ENCODE results near the gene ZNF780B. TPM values are rescaled to one million over a fixed set of nuclear protein-coding genes. Genes with fewer than 3 reads are reported as not detected.

Gene ZNF780B
- total and polyA plus RNA-seq, 4 donors: 1.5 to 28.9 (median 11.4) TPM

DNA sequence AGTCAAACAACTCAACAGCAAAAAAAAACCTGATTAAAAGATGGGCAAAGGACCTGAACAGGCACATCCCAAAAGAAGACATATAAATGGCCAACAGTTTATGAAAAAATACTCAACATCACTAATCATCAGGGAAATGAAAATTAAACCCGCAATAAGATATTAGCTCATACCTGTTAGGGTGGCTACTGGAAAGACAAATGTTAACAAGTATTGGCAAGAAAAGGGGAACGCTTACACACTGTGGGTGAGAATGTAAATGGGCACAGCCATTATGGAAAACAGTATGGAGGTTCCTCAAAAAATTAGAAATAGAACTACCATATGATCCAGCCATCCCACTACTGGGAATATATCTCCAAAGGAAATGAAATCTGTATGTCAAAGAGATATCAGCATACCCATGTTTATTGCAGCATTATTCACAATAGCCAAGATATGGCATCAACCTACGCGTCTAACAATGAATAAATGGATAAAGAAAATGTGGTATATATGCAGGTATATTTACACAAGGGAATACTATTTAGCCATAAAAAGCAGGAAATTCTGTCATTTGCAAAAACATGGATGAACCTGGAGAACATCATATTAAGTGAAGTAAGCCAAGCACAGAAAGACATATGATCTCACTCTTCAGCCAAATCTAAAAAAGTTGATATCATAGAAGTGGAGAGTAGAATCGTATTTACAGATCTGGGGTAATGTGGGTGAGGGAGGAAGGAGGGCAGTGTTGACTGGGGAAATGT lies 32.4 kb upstream of the ZNF780B start:
- H3K4me1 ChIP-seq (ENCODE audit: control insufficient read depth in 1 of 2, insufficient read depth in 2 of 2, low read length in 2 of 2): peaks cover 0 to 3% of the 10 kb centered on the region in 2 donors
- H3K27ac ChIP-seq (ENCODE audit: low read depth in 1 of 2, low read length in 2 of 2): no peak overlapping the region
- H3K36me3 ChIP-seq (ENCODE audit: control insufficient read depth in 1 of 2, insufficient read depth in 2 of 2, low read length in 1 of 2): no peaks in the 10 kb centered on the region
- no peaks in the 10 kb centered on the region for H3K9me3 ChIP-seq (ENCODE audit: control insufficient read depth, low read length)
- ATAC-seq (ENCODE audit: low FRiP score) (no peak), DNase-seq (no peak)
- H3K4me3 ChIP-seq (ENCODE audit: low read length in 2 of 2): no peak overlapping the region
- no peaks in the 10 kb centered on the region for H3K27me3 ChIP-seq (ENCODE audit: control insufficient read depth in 1 of 2, insufficient read depth in 2 of 2, low read length in 1 of 2)
- intact Hi-C loops (cut with DNase I): no loop called here
- WGBS, 2 donors: 96 to 97% methylated on average over 5 of the region's 5 CpGs

GRCh38 chr19:40084948-40085347 lies 28.9 kb upstream of the ZNF780B start:
- H3K4me3 ChIP-seq (ENCODE audit: low read length in 2 of 2): no peak overlapping the region
- peaks cover 0 to 3% of the 10 kb centered on the region in 2 donors for H3K4me1 ChIP-seq (ENCODE audit: control insufficient read depth in 1 of 2, insufficient read depth in 2 of 2, low read length in 2 of 2)
- DNase-seq (no peak), ATAC-seq (ENCODE audit: low FRiP score) (no peak)
- peaks cover 4 to 5% of the 10 kb centered on the region in 2 donors for H3K36me3 ChIP-seq (ENCODE audit: control insufficient read depth in 1 of 2, insufficient read depth in 2 of 2, low read length in 1 of 2)
- no peak overlapping the region for H3K27ac ChIP-seq (ENCODE audit: low read depth in 1 of 2, low read length in 2 of 2)
- no peaks in the 10 kb centered on the region for H3K27me3 ChIP-seq (ENCODE audit: control insufficient read depth in 1 of 2, insufficient read depth in 2 of 2, low read length in 1 of 2)
- intact Hi-C loops (cut with DNase I): no loop called here
- 85 to 88% methylated on average over 4 of the region's 4 CpGs for WGBS, 2 donors
- H3K9me3 ChIP-seq (ENCODE audit: control insufficient read depth, low read length): no peaks in the 10 kb centered on the region

DNA sequence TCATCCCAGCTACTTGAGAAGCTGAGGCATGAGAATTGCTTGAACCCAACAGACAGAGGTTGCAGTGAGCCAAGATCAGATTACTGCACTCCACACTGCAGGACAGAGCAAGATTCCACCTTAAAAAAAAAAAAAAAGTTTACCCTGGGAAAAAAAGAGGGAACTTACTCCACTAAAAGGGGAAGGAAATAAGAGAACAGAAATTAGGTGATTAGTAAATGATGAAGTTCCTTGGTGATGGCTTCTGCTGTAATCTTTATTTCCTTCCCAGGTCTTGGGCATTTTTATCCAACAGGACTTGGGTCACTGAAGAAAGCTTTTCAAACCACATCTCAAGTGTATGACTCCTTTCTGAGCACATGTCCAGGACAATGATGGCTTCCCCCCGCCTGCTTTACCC lies 25.4 kb upstream of the ZNF780B start:
- H3K4me3 ChIP-seq (ENCODE audit: low read length in 2 of 2): no peak overlapping the region
- H3K4me1 ChIP-seq (ENCODE audit: control insufficient read depth in 1 of 2, insufficient read depth in 2 of 2, low read length in 2 of 2): no peaks in the 10 kb centered on the region
- ATAC-seq (ENCODE audit: low FRiP score) (no peak), DNase-seq (no peak)
- H3K9me3 ChIP-seq (ENCODE audit: control insufficient read depth, low read length): peaks cover 1% of the 10 kb centered on the region
- intact Hi-C loops (cut with DNase I): no loop called here
- no peaks in the 10 kb centered on the region for H3K27me3 ChIP-seq (ENCODE audit: control insufficient read depth in 1 of 2, insufficient read depth in 2 of 2, low read length in 1 of 2)
- WGBS, 2 donors: 96% methylated on average over 1 of the region's 1 CpG
- no peak overlapping the region for H3K27ac ChIP-seq (ENCODE audit: low read depth in 1 of 2, low read length in 2 of 2)
- H3K36me3 ChIP-seq (ENCODE audit: control insufficient read depth in 1 of 2, insufficient read depth in 2 of 2, low read length in 1 of 2): peaks cover 10 to 14% of the 10 kb centered on the region in 2 donors

DNA sequence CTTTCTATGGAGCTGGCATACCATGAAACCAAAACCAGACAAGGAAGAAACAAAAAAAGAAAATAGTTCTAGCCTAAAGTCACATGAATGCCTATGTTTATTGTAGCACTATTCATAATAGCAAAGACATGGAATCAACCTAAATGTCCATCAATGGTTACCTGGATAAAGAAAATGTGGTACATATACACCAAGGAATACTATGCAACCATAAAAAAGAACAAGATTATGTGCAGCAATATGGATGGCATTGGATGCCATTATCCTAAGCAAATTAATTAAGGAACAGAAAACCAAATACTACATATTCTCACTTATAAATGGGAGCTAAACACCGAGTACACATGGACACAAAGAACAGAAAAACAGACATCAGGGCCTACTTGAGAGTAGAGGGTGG lies 24.3 kb upstream of the ZNF780B start:
- intact Hi-C loops (cut with DNase I): no loop called here
- WGBS, 2 donors: 97 to 100% methylated on average over 1 of the region's 1 CpG
- Histone ChIP-seq H3K4me3 (ENCODE audit: low read length in 2 of 2) (no peak overlapping the region), H3K4me1 (ENCODE audit: control insufficient read depth in 1 of 2, insufficient read depth in 2 of 2, low read length in 2 of 2) (no peaks in the 10 kb centered on the region), H3K9me3 (ENCODE audit: control insufficient read depth, low read length) (peaks cover 3% of the 10 kb centered on the region), H3K27ac (ENCODE audit: low read depth in 1 of 2, low read length in 2 of 2) (no peak overlapping the region), H3K36me3 (ENCODE audit: control insufficient read depth in 1 of 2, insufficient read depth in 2 of 2, low read length in 1 of 2) (peaks cover 12 to 21% of the 10 kb centered on the region in 2 donors), H3K27me3 (ENCODE audit: control insufficient read depth in 1 of 2, insufficient read depth in 2 of 2, low read length in 1 of 2) (no peaks in the 10 kb centered on the region)
- ATAC-seq (ENCODE audit: low FRiP score) (no peak), DNase-seq (no peak)

GRCh38 chr19:40078377-40078776 lies 22.3 kb upstream of the ZNF780B start:
- 94 to 98% methylated on average over 1 of the region's 1 CpG for WGBS, 2 donors
- no peak for ATAC-seq (ENCODE audit: low FRiP score)

GRCh38 chr19:40070058-40070457 lies 14.0 kb upstream of the ZNF780B start:
- no peak for ATAC-seq (ENCODE audit: low FRiP score)
- H3K36me3 ChIP-seq (ENCODE audit: control insufficient read depth in 1 of 2, insufficient read depth in 2 of 2, low read length in 1 of 2): peaks cover 5 to 7% of the 10 kb centered on the region in 2 donors
- intact Hi-C loops (cut with DNase I): no loop called here
- 85 to 94% methylated on average over 1 of the region's 1 CpG for WGBS, 2 donors
- H3K9me3 ChIP-seq (ENCODE audit: control insufficient read depth, low read length): peaks cover 9% of the 10 kb centered on the region
- no peaks in the 10 kb centered on the region for H3K4me1 ChIP-seq (ENCODE audit: control insufficient read depth in 1 of 2, insufficient read depth in 2 of 2, low read length in 2 of 2)
- no peak overlapping the region for H3K4me3 ChIP-seq (ENCODE audit: low read length in 2 of 2)
- H3K27me3 ChIP-seq (ENCODE audit: control insufficient read depth in 1 of 2, insufficient read depth in 2 of 2, low read length in 1 of 2): no peaks in the 10 kb centered on the region
- no peak overlapping the region for H3K27ac ChIP-seq (ENCODE audit: low read depth in 1 of 2, low read length in 2 of 2)
- DNase-seq: no peak

More at GRCh38 chr19:40078377-40078776, 22.3 kb upstream of the ZNF780B start:
- peaks cover 19 to 30% of the 10 kb centered on the region in 2 donors for H3K36me3 ChIP-seq (ENCODE audit: control insufficient read depth in 1 of 2, insufficient read depth in 2 of 2, low read length in 1 of 2)
- no peaks in the 10 kb centered on the region for H3K4me1 ChIP-seq (ENCODE audit: control insufficient read depth in 1 of 2, insufficient read depth in 2 of 2, low read length in 2 of 2)
- H3K27me3 ChIP-seq (ENCODE audit: control insufficient read depth in 1 of 2, insufficient read depth in 2 of 2, low read length in 1 of 2): no peaks in the 10 kb centered on the region
- intact Hi-C loops (cut with DNase I): no loop called here
- H3K4me3 ChIP-seq (ENCODE audit: low read length in 2 of 2): no peak overlapping the region
- H3K9me3 ChIP-seq (ENCODE audit: control insufficient read depth, low read length): peaks cover 7% of the 10 kb centered on the region
- DNase-seq: no peak
- no peak overlapping the region for H3K27ac ChIP-seq (ENCODE audit: low read depth in 1 of 2, low read length in 2 of 2)

- DNase-seq (no peak), ATAC-seq (ENCODE audit: low FRiP score) (no peak)
- Histone ChIP-seq H3K4me3 (ENCODE audit: low read length in 2 of 2) (no peak overlapping the region), H3K27ac (ENCODE audit: low read depth in 1 of 2, low read length in 2 of 2) (no peak overlapping the region), H3K36me3 (ENCODE audit: control insufficient read depth in 1 of 2, insufficient read depth in 2 of 2, low read length in 1 of 2) (no peaks in the 10 kb centered on the region), H3K4me1 (ENCODE audit: control insufficient read depth in 1 of 2, insufficient read depth in 2 of 2, low read length in 2 of 2) (no peaks in the 10 kb centered on the region), H3K27me3 (ENCODE audit: control insufficient read depth in 1 of 2, insufficient read depth in 2 of 2, low read length in 1 of 2) (no peaks in the 10 kb centered on the region), H3K9me3 (ENCODE audit: control insufficient read depth, low read length) (no peaks in the 10 kb centered on the region)
- WGBS, 2 donors: 96 to 100% methylated on average over 1 of the region's 1 CpG
- intact Hi-C loops (cut with DNase I): loop anchor here in 1 of 2 donors (5.0 kb wide), 1 partner anchor 702 kb away; no protein-coding TSS in a partner anchor
Observed at GRCh38 chr19:40059624-40060023, 3.6 kb upstream of the ZNF780B start.

GRCh38 chr19:40057166-40057565 lies 1.1 kb upstream of the ZNF780B start:
- Histone ChIP-seq H3K27me3 (ENCODE audit: control insufficient read depth in 1 of 2, insufficient read depth in 2 of 2, low read length in 1 of 2) (no peaks in the 10 kb centered on the region), H3K4me1 (ENCODE audit: control insufficient read depth in 1 of 2, insufficient read depth in 2 of 2, low read length in 2 of 2) (no peaks in the 10 kb centered on the region), H3K9me3 (ENCODE audit: control insufficient read depth, low read length) (no peaks in the 10 kb centered on the region), H3K36me3 (ENCODE audit: control insufficient read depth in 1 of 2, insufficient read depth in 2 of 2, low read length in 1 of 2) (no peaks in the 10 kb centered on the region), H3K27ac (ENCODE audit: low read depth in 1 of 2, low read length in 2 of 2) (no peak overlapping the region), H3K4me3 (ENCODE audit: low read length in 2 of 2) (no peak overlapping the region)
- WGBS, 2 donors: 84 to 88% methylated on average over 1 of the region's 1 CpG
- ATAC-seq (ENCODE audit: low FRiP score) (no peak), DNase-seq (no peak)
- intact Hi-C loops (cut with DNase I): no loop called here

DNA sequence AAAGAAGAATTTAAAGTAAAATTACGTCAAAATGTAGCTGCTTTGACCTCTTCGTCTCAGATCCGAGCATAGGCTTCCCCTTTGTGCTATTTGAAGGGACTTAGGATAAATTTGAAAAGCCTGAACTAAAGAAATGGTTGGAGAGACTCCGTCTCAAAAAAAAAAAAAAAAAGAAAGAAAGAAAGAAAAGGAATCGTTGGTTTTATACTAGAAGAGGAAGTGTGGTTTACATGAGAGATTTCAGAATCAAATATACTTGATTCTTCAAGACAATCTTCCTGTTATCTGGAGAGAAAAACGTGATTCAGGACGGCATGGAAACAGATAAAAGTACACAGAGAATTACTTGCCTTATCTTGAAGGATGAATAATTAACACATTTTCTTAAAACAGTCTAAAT lies 474 bp upstream of the ZNF780B start:
- intact Hi-C loops (cut with DNase I): no loop called here
- ATAC-seq (ENCODE audit: low FRiP score): no peak
- DNase-seq: no peak
- 6 to 7% methylated on average over 7 of the region's 7 CpGs for WGBS, 2 donors
- Histone ChIP-seq H3K27me3 (ENCODE audit: control insufficient read depth in 1 of 2, insufficient read depth in 2 of 2, low read length in 1 of 2) (no peaks in the 10 kb centered on the region), H3K9me3 (ENCODE audit: control insufficient read depth, low read length) (peaks cover 1% of the 10 kb centered on the region), H3K36me3 (ENCODE audit: control insufficient read depth in 1 of 2, insufficient read depth in 2 of 2, low read length in 1 of 2) (no peaks in the 10 kb centered on the region), H3K27ac (ENCODE audit: low read depth in 1 of 2, low read length in 2 of 2) (no peak overlapping the region), H3K4me3 (ENCODE audit: low read length in 2 of 2) (peak overlapping the region; percentile 35 to 97), H3K4me1 (ENCODE audit: control insufficient read depth in 1 of 2, insufficient read depth in 2 of 2, low read length in 2 of 2) (no peaks in the 10 kb centered on the region)
